GM08714 (cell line): ENCODE results near the gene OLA1.

ENCODE experiments used
- H3K4me3 ChIP-seq: fragments of 200-500 bp; sonication (Bioruptor generic); 2 replicates; pipeline ENCODE4 v1.5.1; 2014; ENCODE audit warnings: mild to moderate bottlenecking, low read length, inconsistent platforms
- ZNF274 ChIP-seq: IDR thresholded peaks from 2 replicates; pipeline ENCODE4 v1.6.1; 2012; ENCODE audit warnings: mild to moderate bottlenecking, low read depth, low read length

Gene OLA1

GRCh38 chr2:174035981-174036742, 212.2 kb downstream of the OLA1 start:
- no peak for TF ChIP-seq ZNF274
- H3K4me3 ChIP-seq: no peak overlapping the region

- H3K4me3 ChIP-seq: no peak overlapping the region
These were observed 213.2 kb downstream of the OLA1 start for GRCh38 chr2:174035117-174035635.

GRCh38 chr2:174033163-174033550, 215.2 kb downstream of the OLA1 start:
- TF ChIP-seq ZNF274: no peak
- no peak overlapping the region for H3K4me3 ChIP-seq

More at GRCh38 chr2:174035117-174035635, 213.2 kb downstream of the OLA1 start:
- TF ChIP-seq ZNF274: no peak

- H3K4me3 ChIP-seq: no peak overlapping the region
- TF ChIP-seq ZNF274: no peak
These were observed 217.1 kb downstream of the OLA1 start for GRCh38 chr2:174031226-174031625.

GRCh38 chr2:174028935-174029334, 219.4 kb downstream of the OLA1 start:
- H3K4me3 ChIP-seq: no peak overlapping the region
- no peak for TF ChIP-seq ZNF274

GRCh38 chr2:174027956-174028355, 220.4 kb downstream of the OLA1 start:
- H3K4me3 ChIP-seq: no peak overlapping the region
- TF ChIP-seq ZNF274: no peak

GRCh38 chr2:174026122-174026845, 222.0 kb downstream of the OLA1 start:
- no peak for TF ChIP-seq ZNF274
- H3K4me3 ChIP-seq: no peak overlapping the region

- H3K4me3 ChIP-seq: no peak overlapping the region
These were observed 222.8 kb downstream of the OLA1 start for GRCh38 chr2:174025271-174026121.

GRCh38 chr2:174024524-174025270, 223.6 kb downstream of the OLA1 start:
- TF ChIP-seq ZNF274: no peak
- no peak overlapping the region for H3K4me3 ChIP-seq

More at GRCh38 chr2:174025271-174026121, 222.8 kb downstream of the OLA1 start:
- no peak for TF ChIP-seq ZNF274

- H3K4me3 ChIP-seq: no peak overlapping the region
- no peak for TF ChIP-seq ZNF274
These were observed 224.5 kb downstream of the OLA1 start for GRCh38 chr2:174023591-174024523.
